RWPE1 (cell line): ENCODE results near the gene ASPG.

ENCODE experiments used
- CTCF ChIA-PET: fragments of 350-600 bp; sonication (Branson Sonifier 250); formaldehyde crosslinking; extraction: SDS; loops from one replicate; lab custom pipeline; 2021; lab: Yijun Ruan, JAX
- POLR2A ChIA-PET: fragments of 400-600 bp; formaldehyde crosslinking; extraction: SDS; loops from one replicate; lab custom pipeline; 2020; ENCODE audit warnings: antibody characterized with exemption; ENCODE audit not compliant: low non-redundant PET; lab: Yijun Ruan, JAX
- DNase-seq: peaks from one replicate; pipeline ENCODE4 v3.0.0; 2012; ENCODE audit warnings: low spot score
- H3K27ac ChIP-seq: fragments of 450-650 bp; 2 replicates; pipeline ENCODE4 v1.5.1; 2017
- CTCF ChIP-seq: fragments of 450-650 bp; conservative IDR thresholded peaks from 2 replicates; pipeline ENCODE4 v1.5.1; 2017; ENCODE audit warnings: low read depth, mild to moderate bottlenecking

Gene ASPG

GRCh38 chr14:104086661-104087461 lies 1.4 kb downstream of the ASPG start:
- CTCF ChIA-PET = interaction anchor here (0.7 kb wide), 1 partner anchor 22 kb away, joined by 3 read pairs; no protein-coding TSS in a partner anchor
- no peak overlapping the region for H3K27ac ChIP-seq
- DNase-seq = no peak
- TF ChIP-seq CTCF = no peak
- POLR2A ChIA-PET = no interaction called here

- no peak for DNase-seq
- ChIA-PET POLR2A (no interaction called here), CTCF (no interaction called here)
- H3K27ac ChIP-seq = no peak overlapping the region
- no peak for TF ChIP-seq CTCF
These were observed 2.0 kb downstream of the ASPG start for GRCh38 chr14:104087505-104087904.

GRCh38 chr14:104087981-104088850 lies 2.7 kb downstream of the ASPG start:
- DNase-seq = no peak
- CTCF ChIA-PET = interaction anchor here (0.8 to 1.2 kb wide), 2 partner anchors 9 to 11 kb away, joined by 3 read pairs; no protein-coding TSS in a partner anchor
- POLR2A ChIA-PET = no interaction called here
- no peak for TF ChIP-seq CTCF
- no peak overlapping the region for H3K27ac ChIP-seq

GRCh38 chr14:104090071-104090748 lies 4.7 kb downstream of the ASPG start:
- ChIA-PET CTCF (interaction anchor here (0.6 to 1.0 kb wide), 2 partner anchors 12 to 260 kb away, joined by 3 to 4 read pairs; no protein-coding TSS in a partner anchor), POLR2A (no interaction called here)
- TF ChIP-seq CTCF = no peak
- no peak overlapping the region for H3K27ac ChIP-seq
- no peak for DNase-seq

- POLR2A ChIA-PET = no interaction called here
- no peak for DNase-seq
- CTCF ChIA-PET = interaction anchor here (1.0 kb wide), 1 partner anchor 15 kb away, joined by 3 read pairs; no protein-coding TSS in a partner anchor
- no peak overlapping the region for H3K27ac ChIP-seq
- TF ChIP-seq CTCF = no peak
These were observed 5.8 kb downstream of the ASPG start for GRCh38 chr14:104091061-104091926.
